OCI-LY7 (cell line): Measurements from ENCODE around the gene BACH2. TPM values are rescaled to one million over a fixed set of nuclear protein-coding genes. Genes with fewer than 3 reads are reported as not detected.

Experiments
- BruUV-seq: library from RNA; stranded (reverse); fragments of 400-500 nt; replicated peaks from 2 replicates; lab custom pipeline; 2021; lab: Mats Ljungman, UMichigan
- CTCF ChIA-PET: fragments of 300-600 bp; sonication (Branson Sonifier 250); formaldehyde crosslinking; loops from one replicate; lab custom pipeline; 2022; ENCODE audit warnings: antibody characterized with exemption; ENCODE audit not compliant: unreplicated experiment; lab: Charles Lee
- POLR2A ChIA-PET: fragments of 300-600 bp; sonication (Branson Sonifier 250); formaldehyde crosslinking; loops from one replicate; lab custom pipeline; 2022; ENCODE audit warnings: antibody characterized with exemption; lab: Charles Lee
- DNase-seq: peaks from one replicate; pipeline ENCODE4 v3.0.0-alpha.2; 2015; ENCODE audit warnings: low spot score
- H2AFZ ChIP-seq: fragments of 200-600 bp; sonication (generic), shearing (Covaris generic); 2 replicates; pipeline ENCODE4 v1.6.1; 2014; ENCODE audit warnings: mild to moderate bottlenecking, antibody characterized with exemption, low read length, moderate library complexity
- H3K27ac ChIP-seq: fragments of 200-600 bp; sonication (generic); 2 replicates; pipeline ENCODE4 v1.5.1; 2014; ENCODE audit warnings: mixed run types, low read depth, mild to moderate bottlenecking, moderate library complexity, low read length, inconsistent platforms; ENCODE audit not compliant: poor library complexity, severe bottlenecking
- H3K36me3 ChIP-seq: fragments of 200-600 bp; sonication (generic); 2 replicates; pipeline ENCODE4 v1.6.1; 2014; ENCODE audit warnings: mild to moderate bottlenecking, antibody characterized with exemption, low read length, moderate library complexity, mixed read lengths; ENCODE audit not compliant: insufficient read depth
- H3K4me1 ChIP-seq: fragments of 200-600 bp; sonication (generic); 2 replicates; pipeline ENCODE4 v1.5.1; 2014; ENCODE audit warnings: mild to moderate bottlenecking, low read length; ENCODE audit not compliant: insufficient read depth, poor library complexity, severe bottlenecking
- H3K4me2 ChIP-seq: fragments of 200-600 bp; sonication (generic); 2 replicates; pipeline ENCODE4 v1.6.1; 2014; ENCODE audit warnings: mild to moderate bottlenecking, low read length
- H3K4me3 ChIP-seq: fragments of 200-600 bp; sonication (generic); 2 replicates; pipeline ENCODE4 v1.5.1; 2014; ENCODE audit warnings: mild to moderate bottlenecking, low read depth, low read length; ENCODE audit not compliant: poor library complexity, severe bottlenecking
- H3K79me2 ChIP-seq: fragments of 200-600 bp; sonication (generic); 2 replicates; pipeline ENCODE4 v1.6.1; 2016; ENCODE audit warnings: low read depth, mild to moderate bottlenecking, low read length, moderate library complexity, mixed read lengths; ENCODE audit not compliant: insufficient read depth
- H3K9me2 ChIP-seq: fragments of 200-600 bp; sonication (generic); 2 replicates; pipeline ENCODE4 v1.6.1; 2016; ENCODE audit warnings: mild to moderate bottlenecking, low read length, mixed read lengths; ENCODE audit not compliant: insufficient read depth
- H3K9me3 ChIP-seq: fragments of 200-600 bp; sonication (generic); 2 replicates; pipeline ENCODE4 v1.6.1; 2014; ENCODE audit warnings: mild to moderate bottlenecking, mixed run types, low read length, mixed read lengths
- H4K20me1 ChIP-seq: fragments of 200-600 bp; sonication (generic); 2 replicates; pipeline ENCODE4 v1.6.1; 2014; ENCODE audit warnings: mild to moderate bottlenecking, antibody characterized with exemption, low read length, moderate library complexity, mixed read lengths; ENCODE audit not compliant: insufficient read depth
- CTCF ChIP-seq: fragments of 200-600 bp; sonication (generic); conservative IDR thresholded peaks from 2 replicates; pipeline ENCODE4 v1.5.1; 2014; ENCODE audit warnings: mild to moderate bottlenecking, antibody characterized with exemption, low read length, moderate library complexity, mixed read lengths
- EZH2phosphoT487 ChIP-seq: fragments of 200-600 bp; sonication (generic); IDR thresholded peaks from 2 replicates; pipeline ENCODE4 v1.6.1; 2018; ENCODE audit warnings: low read depth, borderline replicate concordance, mild to moderate bottlenecking, mixed run types, antibody characterized with exemption, low read length, moderate library complexity, mixed read lengths
- intact Hi-C: fragments of 100-400 bp; cut with micrococcal nuclease; formaldehyde crosslinking; loops from one replicate; pipeline ENCODE4 v1.10.0; 2022; ENCODE audit not compliant: unreplicated experiment
- total RNA-seq, 2 experiments: library from RNA; depleted of rRNA in 1 of 2; stranded (reverse); fragments of >200 nt in 1 of 2; shearing (Covaris generic) in 1 of 2; gene quantifications; 2 replicates each; pipeline ENCODE4 v1.2.3, GENCODE V29; 2014 to 2022

Gene BACH2
- total RNA-seq, 2 experiments from 2014 or later: 92.0 to 163 TPM

- Histone ChIP-seq H4K20me1 (no peaks in the 10 kb centered on the region), H3K4me1 (no peaks in the 10 kb centered on the region), H3K4me2 (no peak overlapping the region), H3K27ac (no peak overlapping the region), H3K4me3 (no peak overlapping the region), H3K9me2 (no peaks in the 10 kb centered on the region), H3K36me3 (peaks cover 52% of the 10 kb centered on the region), H3K79me2 (no peaks in the 10 kb centered on the region), H2AFZ (no peak overlapping the region), H3K9me3 (no peaks in the 10 kb centered on the region)
- TF ChIP-seq CTCF (no peak), EZH2phosphoT487 (no peak)
- intact Hi-C loops: loop anchor here (5.0 kb wide), 1 partner anchor 550 kb away; no protein-coding TSS in a partner anchor
- CTCF ChIA-PET: no interaction called here
- BruUV-seq: no TSS peak
- no peak for DNase-seq
- POLR2A ChIA-PET: no interaction called here
Observed at GRCh38 chr6:89927264-89927663, 369.4 kb downstream of the BACH2 start.

GRCh38 chr6:89925826-89926225 is 370.8 kb downstream of the BACH2 start:
- Histone ChIP-seq H3K9me3 (no peaks in the 10 kb centered on the region), H3K36me3 (peaks cover 38% of the 10 kb centered on the region), H3K9me2 (no peaks in the 10 kb centered on the region), H3K4me3 (no peak overlapping the region), H3K4me1 (no peaks in the 10 kb centered on the region), H3K27ac (no peak overlapping the region), H3K79me2 (no peaks in the 10 kb centered on the region), H2AFZ (no peak overlapping the region), H3K4me2 (no peak overlapping the region), H4K20me1 (no peaks in the 10 kb centered on the region)
- no peak for DNase-seq
- BruUV-seq: no TSS peak
- CTCF ChIA-PET: no interaction called here
- intact Hi-C loops: loop anchor here (5.0 kb wide), 1 partner anchor 551 kb away; no protein-coding TSS in a partner anchor
- no peak for TF ChIP-seq CTCF
- POLR2A ChIA-PET: no interaction called here

DNA sequence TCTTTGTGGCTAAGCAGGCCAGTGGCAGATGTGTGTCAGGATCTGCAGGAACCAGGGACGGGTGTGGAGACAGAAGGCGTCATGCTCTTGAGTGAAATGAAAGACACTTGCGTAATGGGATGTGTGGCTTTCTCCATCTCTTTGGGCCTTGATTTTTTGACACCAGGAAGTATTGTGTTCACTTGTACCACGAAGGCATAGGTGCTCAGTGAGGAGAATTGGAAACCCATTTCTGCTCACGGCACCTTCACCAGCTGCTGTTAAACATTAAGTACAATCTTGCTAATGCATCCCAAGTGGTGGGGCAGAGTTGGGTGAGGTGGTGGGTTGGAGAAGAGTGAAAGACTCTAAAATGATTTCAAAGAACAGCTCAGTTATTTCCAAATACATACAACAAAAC is 372.4 kb downstream of the BACH2 start:
- Histone ChIP-seq H3K79me2 (no peaks in the 10 kb centered on the region), H4K20me1 (no peaks in the 10 kb centered on the region), H3K4me3 (no peak overlapping the region), H3K9me2 (no peaks in the 10 kb centered on the region), H3K4me2 (no peak overlapping the region), H3K9me3 (no peaks in the 10 kb centered on the region), H3K36me3 (peaks cover 24% of the 10 kb centered on the region), H3K27ac (no peak overlapping the region), H2AFZ (no peak overlapping the region), H3K4me1 (no peaks in the 10 kb centered on the region)
- POLR2A ChIA-PET: no interaction called here
- TF ChIP-seq CTCF (no peak), EZH2phosphoT487 (no peak)
- intact Hi-C loops: no loop called here
- no peak for DNase-seq
- BruUV-seq: no TSS peak
- CTCF ChIA-PET: no interaction called here
